ENCODE results near the gene NT5DC2.

NT5DC2 gene

GRCh38 chr3:52493232-52494017 is 40.2 kb downstream of the NT5DC2 start:
- no peak overlapping the region for H3K4me3 ChIP-seq (ENCODE audit: low read depth, low read length)
- DNase-seq (ENCODE audit: low read depth) = peak; percentile 45
- TF ChIP-seq MAX (IDR thresholded peaks at IDR 0.05; ENCODE audit: low read depth, low read length) (no peak), CTCF (IDR thresholded peaks at IDR 0.05; ENCODE audit: low read depth, low read length) (no peak), MYC (IDR thresholded peaks at IDR 0.05; ENCODE audit: low read depth, low read length) (no peak), POLR2A (IDR thresholded peaks at IDR 0.05; ENCODE audit: extremely low read depth, insufficient read length) (no peak)

- H3K4me3 ChIP-seq (ENCODE audit: low read depth, low read length) = no peak overlapping the region
- DNase-seq (ENCODE audit: low read depth) = no peak
- TF ChIP-seq MYC (IDR thresholded peaks at IDR 0.05; ENCODE audit: low read depth, low read length) = no peak
- TF ChIP-seq CTCF (IDR thresholded peaks at IDR 0.05; ENCODE audit: low read depth, low read length) = no peak
- no peak for TF ChIP-seq POLR2A (IDR thresholded peaks at IDR 0.05; ENCODE audit: extremely low read depth, insufficient read length)
- TF ChIP-seq MAX (IDR thresholded peaks at IDR 0.05; ENCODE audit: low read depth, low read length) = no peak
Measured at GRCh38 chr3:52492059-52492458, 41.6 kb downstream of the NT5DC2 start.

GRCh38 chr3:52490939-52491526 is 42.6 kb downstream of the NT5DC2 start:
- TF ChIP-seq MAX (IDR thresholded peaks at IDR 0.05; ENCODE audit: low read depth, low read length) = no peak
- no peak for TF ChIP-seq POLR2A (IDR thresholded peaks at IDR 0.05; ENCODE audit: extremely low read depth, insufficient read length)
- no peak for TF ChIP-seq MYC (IDR thresholded peaks at IDR 0.05; ENCODE audit: low read depth, low read length)
- no peak for TF ChIP-seq CTCF (IDR thresholded peaks at IDR 0.05; ENCODE audit: low read depth, low read length)
- H3K4me3 ChIP-seq (ENCODE audit: low read depth, low read length) = no peak overlapping the region
- DNase-seq (ENCODE audit: low read depth) = peak; percentile 36

GRCh38 chr3:52490035-52490938 is 43.4 kb downstream of the NT5DC2 start:
- no peak overlapping the region for H3K4me3 ChIP-seq (ENCODE audit: low read depth, low read length)
- no peak for DNase-seq (ENCODE audit: low read depth)
- TF ChIP-seq MYC (IDR thresholded peaks at IDR 0.05; ENCODE audit: low read depth, low read length) (no peak), MAX (IDR thresholded peaks at IDR 0.05; ENCODE audit: low read depth, low read length) (no peak), CTCF (IDR thresholded peaks at IDR 0.05; ENCODE audit: low read depth, low read length) (no peak), POLR2A (IDR thresholded peaks at IDR 0.05; ENCODE audit: extremely low read depth, insufficient read length) (no peak)

GRCh38 chr3:52489453-52489852 is 44.2 kb downstream of the NT5DC2 start:
- no peak overlapping the region for H3K4me3 ChIP-seq (ENCODE audit: low read depth, low read length)
- TF ChIP-seq MYC (IDR thresholded peaks at IDR 0.05; ENCODE audit: low read depth, low read length) (no peak), MAX (IDR thresholded peaks at IDR 0.05; ENCODE audit: low read depth, low read length) (no peak), CTCF (IDR thresholded peaks at IDR 0.05; ENCODE audit: low read depth, low read length) (no peak), POLR2A (IDR thresholded peaks at IDR 0.05; ENCODE audit: extremely low read depth, insufficient read length) (no peak)
- no peak for DNase-seq (ENCODE audit: low read depth)
